Cortex of kidney (tissue), 1 donor: ENCODE results near the gene PDHB.

ENCODE experiments used
- DNase-seq: peaks from one replicate; lab custom pipeline; 2025; lab: John Stamatoyannopoulos, UW

The PDHB gene

DNA sequence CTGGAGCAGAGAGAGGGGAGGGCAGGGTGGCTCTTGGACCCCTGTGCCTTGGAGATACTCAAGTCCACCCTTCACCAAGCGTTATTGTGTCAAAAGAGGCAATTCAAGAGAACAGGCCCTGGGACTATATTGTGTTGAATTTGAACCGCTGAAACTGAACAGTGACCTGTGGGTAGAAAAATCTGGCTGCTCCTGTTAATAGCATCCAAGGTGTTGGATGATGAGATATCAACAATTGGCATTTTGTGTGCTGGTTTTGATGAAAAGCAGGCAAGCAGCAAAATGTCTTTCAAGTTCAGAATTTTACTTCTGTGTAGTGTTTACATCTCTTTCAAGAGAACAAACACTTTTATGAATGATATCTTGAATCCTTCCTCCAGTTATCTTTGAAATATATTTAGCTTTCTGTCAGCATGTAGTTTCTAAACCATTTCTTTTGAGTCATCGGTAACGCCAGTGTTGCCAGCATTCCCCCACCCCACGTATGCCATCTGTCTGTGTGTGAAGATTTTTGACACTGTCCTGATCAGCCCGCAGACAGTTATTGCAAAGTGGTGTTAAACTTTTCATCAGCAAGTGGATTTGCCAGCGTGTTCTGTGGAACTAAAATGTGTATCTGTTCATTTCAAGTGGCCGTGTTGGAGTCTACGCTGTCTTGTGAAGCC lies 34.8 kb downstream of the PDHB start:
- no peak for DNase-seq

DNA sequence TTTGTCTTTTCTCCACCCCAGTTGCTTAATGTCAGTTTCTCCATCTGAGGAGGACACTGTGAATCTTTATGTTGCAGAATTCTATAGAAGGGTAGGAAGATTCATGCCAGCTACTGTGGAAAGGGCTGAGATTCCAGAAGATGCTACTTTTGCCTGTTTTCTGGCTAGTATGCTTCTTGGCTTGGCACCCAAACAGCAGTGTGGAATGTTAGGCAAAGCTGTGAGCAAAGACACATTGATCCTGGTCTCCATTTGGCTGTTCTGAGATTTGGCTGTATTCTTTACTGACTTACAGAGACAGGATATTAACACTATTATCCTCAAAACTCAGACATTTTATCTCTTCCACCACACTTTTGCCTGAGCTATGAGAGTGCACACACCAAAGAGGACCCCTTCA lies 39.3 kb downstream of the PDHB start:
- DNase-seq, result no peak

DNA sequence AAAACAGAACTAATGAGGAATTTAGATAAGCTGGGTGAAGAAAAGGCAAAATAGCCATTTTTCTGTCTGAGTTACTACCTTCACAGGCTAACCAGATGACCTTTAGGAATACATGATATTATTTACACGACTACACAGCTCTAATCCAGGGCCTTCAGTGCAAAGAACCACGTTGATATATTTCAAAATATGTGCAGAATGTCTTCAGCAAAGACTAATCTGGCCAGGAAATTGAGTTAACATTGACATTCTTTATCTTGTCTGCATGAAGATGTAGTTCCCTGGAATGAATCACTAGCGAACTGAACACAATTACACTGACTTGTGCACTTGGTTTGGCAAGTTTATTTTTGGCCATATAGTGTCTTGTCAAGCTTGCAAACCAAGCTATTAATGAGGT lies 41.5 kb downstream of the PDHB start:
- DNase-seq, result no peak

DNA sequence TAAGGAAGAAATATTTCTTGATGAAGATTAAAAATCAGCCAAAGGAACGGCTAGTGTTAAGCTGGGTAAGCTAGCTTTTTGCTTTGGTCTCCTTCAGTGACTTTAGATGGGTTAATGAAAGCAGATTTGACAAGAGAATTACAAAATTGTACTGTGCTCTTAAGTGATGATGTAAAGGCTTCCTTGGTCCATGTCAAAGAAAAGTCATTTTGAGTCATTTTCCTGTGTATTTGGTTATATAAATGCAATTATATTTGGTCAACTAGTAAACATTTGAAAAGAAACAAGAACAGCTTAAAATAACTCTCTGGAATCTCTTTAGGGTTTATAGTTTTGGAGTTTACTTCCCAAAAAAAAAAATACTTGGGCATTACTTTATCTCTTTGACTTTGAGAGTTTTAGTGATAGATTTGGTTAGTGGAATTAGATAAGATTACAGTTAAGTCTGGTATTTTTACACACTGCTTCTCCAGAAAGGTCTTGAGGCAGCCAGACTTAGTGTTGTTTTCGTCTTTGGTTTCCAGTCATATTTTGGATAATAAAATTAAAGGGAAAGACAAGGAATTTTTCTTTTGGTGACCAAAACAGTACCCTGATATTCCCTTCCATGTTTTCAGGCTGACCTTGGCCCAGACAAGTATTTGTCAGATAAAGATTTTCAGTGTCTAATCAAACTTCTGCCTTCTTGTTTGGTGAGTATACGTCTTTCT lies 42.3 kb downstream of the PDHB start:
- DNase-seq, result no peak

DNA sequence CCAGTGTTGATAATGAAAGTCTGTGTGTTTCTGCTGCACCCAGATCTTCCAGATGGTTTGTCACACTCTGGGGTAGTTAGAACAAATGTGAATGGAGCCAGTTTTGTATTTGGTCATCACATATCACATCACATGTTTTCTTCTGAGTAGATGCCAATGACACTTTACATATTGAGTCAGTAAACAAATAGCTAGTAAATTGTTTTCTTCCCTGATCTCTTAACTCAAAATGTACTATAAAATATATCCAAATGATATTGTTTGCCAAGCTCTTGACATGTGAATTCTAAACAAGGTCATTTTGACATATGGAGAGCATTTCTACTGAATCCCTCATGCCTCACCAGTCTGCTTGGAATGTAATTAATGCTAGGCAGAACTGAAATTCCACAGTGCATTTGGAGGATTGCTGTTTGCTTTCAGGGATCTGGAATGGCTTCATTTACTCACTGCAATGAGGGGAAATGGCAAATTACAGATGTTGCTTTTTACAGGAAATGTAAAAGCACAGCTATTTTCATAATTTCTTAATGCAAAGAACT lies 45.0 kb downstream of the PDHB start:
- DNase-seq, result no peak

DNA sequence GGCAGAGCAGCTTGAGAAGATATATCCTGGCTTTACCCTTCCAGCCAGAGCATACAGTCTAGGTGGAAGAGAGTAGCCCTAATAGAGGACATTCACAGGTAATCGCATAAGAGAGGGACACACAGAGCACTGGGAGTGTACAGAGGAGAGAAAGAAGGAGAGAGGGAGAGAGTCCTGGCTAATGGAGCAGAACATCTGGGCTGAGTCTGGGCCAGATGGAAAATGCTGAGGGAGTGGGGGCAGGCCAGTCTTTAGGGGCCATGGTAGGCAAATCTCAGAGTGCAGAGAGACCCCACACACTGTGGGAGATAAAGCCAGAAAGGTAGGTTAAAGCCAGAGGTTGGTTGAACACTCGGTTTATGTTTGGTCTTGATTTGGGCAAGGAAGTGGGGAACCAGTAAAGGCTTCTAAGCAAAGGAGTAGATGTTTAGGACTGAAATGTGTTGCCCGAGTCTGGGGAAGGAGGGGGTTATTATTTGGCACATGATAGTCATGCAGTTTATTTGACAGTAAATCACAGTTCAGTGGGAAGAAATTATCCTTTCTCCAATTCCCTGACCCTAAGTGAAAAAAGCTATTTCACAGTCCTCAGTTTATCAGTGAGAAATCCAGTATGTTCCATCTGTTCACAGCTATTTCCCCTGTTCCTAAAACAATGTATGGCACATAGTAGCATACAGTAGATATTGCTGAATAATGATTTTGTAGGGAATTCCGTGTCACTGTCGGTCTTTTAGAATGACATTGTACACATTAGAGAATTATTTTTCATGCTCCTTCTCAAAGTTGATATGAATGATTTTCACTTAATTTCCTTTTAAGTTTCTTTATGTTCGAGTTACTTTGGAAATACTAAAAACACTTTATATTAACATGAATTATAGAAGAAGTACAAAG lies 45.7 kb downstream of the PDHB start:
- DNase-seq, result no peak

DNA sequence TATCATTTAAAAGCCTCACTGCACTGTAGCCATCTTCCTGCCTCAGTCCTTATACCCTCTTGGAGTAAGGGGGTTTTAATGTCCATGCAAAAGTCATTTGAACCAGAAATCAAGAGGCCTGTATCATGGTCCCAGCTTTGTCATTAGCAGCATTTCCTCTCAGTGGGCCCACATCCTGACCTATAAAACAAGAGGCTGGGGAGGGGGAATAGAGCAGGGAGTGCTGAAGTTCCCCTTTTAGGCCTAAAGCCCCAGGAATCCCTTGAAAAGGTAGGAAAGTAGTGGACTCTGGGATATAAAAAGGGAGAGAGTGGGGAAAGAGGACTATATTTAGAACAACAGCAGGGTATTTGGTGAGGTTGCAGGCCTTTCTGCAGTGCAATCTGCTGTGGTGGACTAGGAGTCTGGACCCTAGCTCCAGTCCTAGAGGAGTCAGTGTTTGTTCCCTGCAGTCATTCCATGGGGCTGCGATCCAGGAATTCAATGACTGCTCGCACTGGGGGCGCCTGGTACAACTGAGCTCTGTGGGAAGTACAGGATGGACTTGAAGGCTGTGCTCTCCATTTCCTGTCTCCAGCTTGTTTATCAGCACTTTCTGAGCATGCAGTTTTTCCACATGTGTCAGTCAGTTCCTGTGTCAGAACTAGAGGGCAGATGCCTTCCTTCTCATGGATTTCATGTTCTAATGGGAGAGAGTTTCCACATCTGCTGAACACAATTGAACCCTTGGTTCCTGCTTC lies 46.8 kb downstream of the PDHB start:
- no peak for DNase-seq

DNA sequence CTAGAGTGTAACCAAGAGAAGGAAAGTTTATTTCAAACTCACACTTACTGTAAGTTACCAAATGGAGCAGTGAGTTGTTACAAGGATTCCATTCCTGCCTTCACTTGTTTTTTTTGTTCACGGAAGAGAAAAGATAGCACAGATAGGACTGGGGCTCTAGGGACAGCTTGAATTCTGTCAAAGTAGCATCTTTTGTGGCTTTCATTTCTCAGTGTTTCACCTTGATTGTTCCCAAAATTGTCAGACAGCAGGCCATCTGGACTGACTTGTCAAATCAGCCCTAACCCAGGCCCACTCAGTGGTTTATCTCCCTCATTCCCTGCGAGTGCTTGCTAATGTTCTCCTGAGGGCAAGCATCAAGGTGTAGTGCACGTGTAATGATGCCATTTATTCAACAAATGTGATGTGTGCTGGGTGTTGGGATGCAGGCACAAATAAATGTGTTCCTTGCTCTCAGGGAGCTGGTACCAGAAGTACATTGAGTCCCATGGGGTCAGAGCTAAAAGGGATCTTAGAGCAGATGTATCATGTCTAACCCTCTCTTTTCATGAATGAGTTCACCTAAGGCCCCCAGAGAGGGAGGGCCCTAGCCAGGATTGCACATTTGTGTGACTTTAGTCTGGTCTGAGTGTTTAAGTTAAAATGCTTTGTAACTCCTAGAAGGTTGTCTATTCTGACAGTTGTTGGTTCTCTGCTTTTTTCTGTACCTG lies 49.1 kb downstream of the PDHB start:
- DNase-seq, result no peak

DNA sequence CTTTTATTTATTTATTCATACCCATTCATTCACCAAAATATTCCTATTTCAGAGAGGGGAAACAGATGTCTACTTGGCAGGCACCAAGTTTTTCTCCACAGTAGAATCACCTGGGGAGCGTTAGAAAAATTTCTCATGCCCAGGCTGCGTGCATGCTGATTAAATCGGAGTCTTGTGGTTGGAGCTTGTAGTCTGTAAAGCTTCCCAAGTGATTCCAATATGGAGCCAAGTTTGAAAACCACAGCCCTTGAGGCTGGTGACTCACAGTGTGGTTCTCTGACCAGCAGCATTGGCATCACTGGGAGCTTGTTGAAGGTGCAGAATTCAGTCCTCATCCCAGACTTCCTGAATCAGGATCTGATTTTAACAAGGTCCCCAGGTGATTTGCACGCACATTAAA lies 49.7 kb downstream of the PDHB start:
- DNase-seq, result no peak

DNA sequence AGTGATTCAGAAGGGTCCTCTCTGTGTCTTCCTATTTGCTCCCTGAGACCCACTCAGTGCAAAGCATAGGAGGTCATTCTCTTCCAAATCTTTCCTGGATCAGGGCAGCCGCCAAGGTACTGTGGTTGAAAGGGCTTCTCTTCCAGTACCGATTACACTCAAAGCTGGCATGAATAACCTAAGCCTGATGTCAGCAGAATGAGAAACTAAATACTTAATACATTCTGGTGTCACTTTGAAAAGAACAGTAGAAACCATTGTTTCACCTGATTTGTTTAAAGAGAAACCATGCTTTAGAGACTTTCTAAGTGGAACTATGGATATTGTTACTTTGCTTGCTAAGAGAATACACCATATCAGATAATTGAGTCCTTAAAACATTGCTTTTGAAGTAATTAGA lies 50.2 kb downstream of the PDHB start:
- DNase-seq, result no peak

DNA sequence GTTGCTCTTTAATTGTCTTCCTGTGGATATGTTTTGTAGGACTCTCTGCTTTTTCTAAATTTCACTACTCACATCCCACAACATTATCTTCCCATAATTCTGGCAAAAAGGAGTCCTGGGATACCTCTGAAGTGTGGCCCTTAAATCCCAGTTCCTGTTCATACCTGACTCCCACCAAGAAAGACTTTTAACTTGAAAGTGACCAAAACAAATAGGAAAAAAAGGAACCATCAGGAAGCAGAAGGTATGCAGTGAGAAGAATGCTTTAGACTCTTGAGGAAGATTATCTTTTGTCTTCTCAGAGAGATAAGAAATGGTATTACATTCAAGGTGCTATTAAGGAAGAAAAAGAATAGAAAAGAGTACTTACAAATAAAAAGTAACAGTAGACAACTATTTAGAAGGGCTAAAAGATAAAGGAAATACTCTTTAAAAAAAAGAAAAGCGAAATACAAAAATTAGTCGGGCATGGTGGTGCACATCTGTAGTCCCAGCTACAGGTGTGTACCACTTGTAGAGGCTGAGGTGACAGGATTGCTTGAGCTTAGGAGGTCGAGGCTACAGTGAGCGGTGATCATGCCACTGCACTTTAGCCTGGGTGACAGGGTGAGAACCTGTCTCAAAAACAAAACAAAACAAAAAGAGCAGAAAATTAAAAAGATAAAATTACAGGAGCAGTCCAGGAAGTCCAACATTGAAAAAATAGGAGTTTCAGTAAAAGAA lies 54.1 kb downstream of the PDHB start:
- no peak for DNase-seq

DNA sequence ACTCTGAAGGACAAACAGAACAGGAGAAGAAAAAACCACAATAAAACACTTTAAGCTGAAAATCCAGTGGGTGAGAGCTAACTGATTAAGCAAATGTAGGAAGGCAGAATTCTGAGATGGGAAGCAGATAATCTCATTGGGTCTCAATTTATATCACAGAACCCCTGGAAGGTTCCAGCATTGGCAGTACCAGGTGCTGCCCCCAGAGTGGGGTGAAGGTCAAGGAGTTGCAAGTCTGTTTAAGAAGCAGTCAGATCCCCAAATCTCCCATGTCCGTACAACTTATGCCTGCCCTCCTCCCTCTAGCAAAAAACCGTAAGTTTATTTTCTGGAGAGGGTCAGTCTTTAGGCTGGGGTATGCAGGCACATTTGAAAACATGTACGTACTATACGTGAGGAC lies 55.9 kb downstream of the PDHB start:
- no peak for DNase-seq
